ENCODE measurements around the gene EXD3.

Gene EXD3

GRCh38 chr9:137306850-137307254, 116.1 kb downstream of the EXD3 start:
- no peak overlapping the region for H3K4me3 ChIP-seq (replicated peaks; ENCODE audit: insufficient read depth, low read length)
- no peak overlapping the region for H3K27ac ChIP-seq (replicated peaks)
- TF ChIP-seq CTCF (IDR thresholded peaks at IDR 0.05; ENCODE audit: insufficient read depth, low read length) (no peak), GABPA (IDR thresholded peaks at IDR 0.05; ENCODE audit: low read depth) (no peak), POLR2AphosphoS5 (IDR thresholded peaks at IDR 0.05; ENCODE audit: low read depth) (no peak)
- DNase-seq (ENCODE audit: low read depth in 1 of 2, low spot score in 1 of 2): no peak
- H3K27me3 ChIP-seq (ENCODE audit: insufficient read depth, poor library complexity, severe bottlenecking): peaks cover 35% of the 10 kb centered on the region

GRCh38 chr9:137306066-137306849, 116.7 kb downstream of the EXD3 start:
- DNase-seq (ENCODE audit: low read depth in 1 of 2, low spot score in 1 of 2): no peak
- H3K27ac ChIP-seq (replicated peaks): no peak overlapping the region

GRCh38 chr9:137305798-137306065, 117.2 kb downstream of the EXD3 start:
- no peak overlapping the region for H3K4me3 ChIP-seq (replicated peaks; ENCODE audit: insufficient read depth, low read length)
- TF ChIP-seq GABPA (IDR thresholded peaks at IDR 0.05; ENCODE audit: low read depth) (no peak), REST (IDR thresholded peaks at IDR 0.05; ENCODE audit: insufficient replicate concordance, low read depth) (no peak), POLR2AphosphoS5 (IDR thresholded peaks at IDR 0.05; ENCODE audit: low read depth) (no peak), CTCF (IDR thresholded peaks at IDR 0.05; ENCODE audit: insufficient read depth, low read length) (no peak), SPI1 (IDR thresholded peaks at IDR 0.05; ENCODE audit: borderline replicate concordance, low read depth) (no peak)
- H3K27ac ChIP-seq (replicated peaks): no peak overlapping the region
- peaks cover 38% of the 10 kb centered on the region for H3K27me3 ChIP-seq (ENCODE audit: insufficient read depth, poor library complexity, severe bottlenecking)
- no peak for DNase-seq (ENCODE audit: low read depth in 1 of 2, low spot score in 1 of 2)

More at GRCh38 chr9:137306066-137306849, 116.7 kb downstream of the EXD3 start:
- H3K27me3 ChIP-seq (ENCODE audit: insufficient read depth, poor library complexity, severe bottlenecking): peaks cover 38% of the 10 kb centered on the region
- no peak for TF ChIP-seq POLR2AphosphoS5 (IDR thresholded peaks at IDR 0.05; ENCODE audit: low read depth)
- H3K4me3 ChIP-seq (replicated peaks; ENCODE audit: insufficient read depth, low read length): no peak overlapping the region

GRCh38 chr9:137305060-137305797, 117.7 kb downstream of the EXD3 start:
- no peak overlapping the region for H3K27ac ChIP-seq (replicated peaks)
- H3K27me3 ChIP-seq (ENCODE audit: insufficient read depth, poor library complexity, severe bottlenecking): peaks cover 41% of the 10 kb centered on the region
- TF ChIP-seq GABPA (IDR thresholded peaks at IDR 0.05; ENCODE audit: low read depth) (no peak), CTCF (IDR thresholded peaks at IDR 0.05; ENCODE audit: insufficient read depth, low read length) (no peak), POLR2AphosphoS5 (IDR thresholded peaks at IDR 0.05; ENCODE audit: low read depth) (no peak), REST (IDR thresholded peaks at IDR 0.05; ENCODE audit: insufficient replicate concordance, low read depth) (no peak), SPI1 (IDR thresholded peaks at IDR 0.05; ENCODE audit: borderline replicate concordance, low read depth) (no peak)
- DNase-seq (ENCODE audit: low read depth in 1 of 2, low spot score in 1 of 2): peak in 1 of 2 experiments; percentile 60
- H3K4me3 ChIP-seq (replicated peaks; ENCODE audit: insufficient read depth, low read length): no peak overlapping the region

All from HL-60 (cell line).